ENCODE results near the gene FAM89B.

The FAM89B gene

DNA sequence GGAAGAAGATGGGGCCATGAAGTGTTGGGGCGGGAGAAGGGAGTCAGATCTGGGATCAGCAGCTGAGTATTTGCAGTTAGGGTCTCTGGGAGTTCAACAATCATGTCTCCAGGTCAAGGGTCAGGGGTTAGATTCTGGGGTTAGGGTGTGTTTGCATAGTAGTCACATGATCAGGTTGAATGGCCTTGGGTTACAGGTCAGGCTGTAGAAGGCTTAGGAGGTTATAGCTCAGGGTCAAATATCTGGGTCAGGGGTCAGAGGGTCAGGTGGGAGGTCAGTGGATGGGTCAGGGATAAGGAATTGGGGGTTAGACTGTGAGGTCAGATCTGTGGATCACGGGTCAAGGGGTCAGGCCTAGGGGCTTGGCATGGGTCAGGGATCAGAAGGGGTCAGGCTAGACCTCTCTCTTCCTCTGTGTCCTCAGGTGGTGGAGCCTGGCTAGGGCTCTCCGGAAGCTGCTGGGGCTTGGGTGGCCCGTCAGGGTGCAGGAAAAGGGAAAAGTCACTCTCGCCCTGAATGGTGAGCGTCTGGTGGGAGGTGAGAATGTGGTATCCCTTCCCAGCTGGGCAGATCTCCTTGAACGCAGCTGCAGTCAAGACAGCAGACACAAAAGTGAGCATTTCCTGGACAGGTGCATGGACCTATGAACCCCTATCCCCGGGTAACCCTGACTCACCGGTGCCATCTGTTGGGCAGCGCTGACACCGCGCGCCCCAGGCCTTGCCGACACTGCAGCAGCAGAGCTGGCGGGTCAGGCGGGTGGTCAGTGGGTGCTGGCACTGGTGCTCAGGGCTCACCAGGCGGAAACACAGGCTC lies 20.6 kb upstream of the FAM89B start:
- Histone ChIP-seq H3K4me3 (ENCODE audit: low read depth in 1 of 2, low read length in 2 of 2) (peak overlapping the region; percentile 31 to 41), H3K27ac (ENCODE audit: low read depth, low read length) (peak overlapping the region; percentile 77), H3K27me3 (ENCODE audit: control insufficient read depth in 1 of 2, insufficient read depth in 2 of 2, low read length in 2 of 2) (no peaks in the 10 kb centered on the region), H3K36me3 (ENCODE audit: control insufficient read depth in 1 of 2, insufficient read depth in 2 of 2, low read length in 2 of 2) (no peaks in the 10 kb centered on the region), H3K9me3 (ENCODE audit: control insufficient read depth in 1 of 2, low read length in 2 of 2) (no peaks in the 10 kb centered on the region), H3K4me1 (ENCODE audit: control insufficient read depth in 1 of 2, insufficient read depth in 2 of 2, low read length in 2 of 2) (peaks cover 24 to 36% of the 10 kb centered on the region in 2 donors), H3K9ac (ENCODE audit: low read depth in 1 of 2, low read length in 2 of 2) (peak overlapping the region; percentile 35 to 63)

DNA sequence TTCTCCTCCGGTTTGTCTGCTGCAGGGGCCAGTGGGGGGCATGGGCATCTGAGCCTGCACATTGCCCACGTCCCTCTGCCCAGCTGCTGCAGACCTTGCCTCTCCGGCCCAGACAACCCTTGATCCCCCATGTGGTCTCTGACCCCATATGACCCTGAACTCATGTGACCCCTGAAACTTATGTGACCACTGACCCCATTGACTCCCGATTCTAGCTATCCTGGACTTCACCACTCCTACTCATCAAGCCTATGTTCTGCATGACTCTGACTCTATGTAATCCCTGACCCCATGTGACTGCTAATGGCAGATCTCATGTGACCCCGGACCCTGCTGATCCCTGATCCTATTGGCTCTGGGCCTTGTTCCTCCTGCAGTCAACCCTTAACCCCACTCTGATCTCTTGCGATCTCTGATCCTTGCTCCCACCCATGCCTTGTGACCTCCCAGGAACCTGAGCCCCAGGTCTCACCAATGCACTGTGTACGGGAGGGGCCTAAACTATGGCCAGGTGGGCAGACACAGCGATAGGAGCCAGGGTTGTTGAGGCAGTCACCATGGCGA lies 19.9 kb upstream of the FAM89B start:
- H3K27ac ChIP-seq (ENCODE audit: low read depth, low read length): no peak overlapping the region
- peaks cover 29 to 36% of the 10 kb centered on the region in 2 donors for H3K4me1 ChIP-seq (ENCODE audit: control insufficient read depth in 1 of 2, insufficient read depth in 2 of 2, low read length in 2 of 2)
- H3K36me3 ChIP-seq (ENCODE audit: control insufficient read depth in 1 of 2, insufficient read depth in 2 of 2, low read length in 2 of 2): no peaks in the 10 kb centered on the region
- no peaks in the 10 kb centered on the region for H3K27me3 ChIP-seq (ENCODE audit: control insufficient read depth in 1 of 2, insufficient read depth in 2 of 2, low read length in 2 of 2)
- H3K9me3 ChIP-seq (ENCODE audit: control insufficient read depth in 1 of 2, low read length in 2 of 2): no peaks in the 10 kb centered on the region
- no peak overlapping the region for H3K9ac ChIP-seq (ENCODE audit: low read depth in 1 of 2, low read length in 2 of 2)
- H3K4me3 ChIP-seq (ENCODE audit: low read depth in 1 of 2, low read length in 2 of 2): no peak overlapping the region

DNA sequence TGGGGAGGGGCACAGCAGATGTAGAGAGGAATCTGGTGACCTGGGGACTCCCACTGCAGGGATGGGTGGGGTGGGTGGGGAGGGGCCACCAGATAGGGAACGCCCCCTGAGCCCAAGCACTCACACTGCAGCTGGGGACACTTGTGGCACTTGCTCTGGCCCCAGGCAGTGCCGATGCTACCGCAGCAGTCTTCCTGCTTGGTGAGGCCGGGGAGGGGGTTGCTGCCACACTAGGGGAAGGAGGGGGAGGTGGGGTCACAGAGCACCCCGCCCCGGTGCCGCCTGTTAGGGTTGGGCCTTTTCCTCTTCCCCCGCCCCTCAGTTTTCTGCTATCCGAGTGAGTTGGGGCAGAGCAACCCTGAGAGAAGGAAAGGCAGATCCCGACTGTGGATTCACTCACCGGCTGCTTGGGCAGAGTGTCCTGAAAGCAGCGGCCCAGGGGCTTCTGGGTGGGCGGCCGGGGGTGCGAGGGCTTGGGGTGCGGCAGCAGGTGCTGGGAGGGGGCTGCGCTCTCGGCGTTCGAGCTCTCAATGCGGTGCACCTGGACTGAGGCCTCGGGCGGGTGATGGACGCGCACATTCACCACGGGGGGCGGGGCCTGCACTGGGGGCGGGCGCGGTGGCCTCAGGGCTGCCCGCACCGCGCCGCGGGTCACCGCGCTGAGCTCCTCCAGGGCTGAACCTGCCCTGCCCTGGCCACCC lies 18.9 kb upstream of the FAM89B start:
- no peak overlapping the region for H3K9ac ChIP-seq (ENCODE audit: low read depth in 1 of 2, low read length in 2 of 2)
- no peaks in the 10 kb centered on the region for H3K36me3 ChIP-seq (ENCODE audit: control insufficient read depth in 1 of 2, insufficient read depth in 2 of 2, low read length in 2 of 2)
- no peak overlapping the region for H3K4me3 ChIP-seq (ENCODE audit: low read depth in 1 of 2, low read length in 2 of 2)
- H3K27me3 ChIP-seq (ENCODE audit: control insufficient read depth in 1 of 2, insufficient read depth in 2 of 2, low read length in 2 of 2): no peaks in the 10 kb centered on the region
- H3K9me3 ChIP-seq (ENCODE audit: control insufficient read depth in 1 of 2, low read length in 2 of 2): no peaks in the 10 kb centered on the region
- H3K27ac ChIP-seq (ENCODE audit: low read depth, low read length): no peak overlapping the region
- peaks cover 30 to 36% of the 10 kb centered on the region in 2 donors for H3K4me1 ChIP-seq (ENCODE audit: control insufficient read depth in 1 of 2, insufficient read depth in 2 of 2, low read length in 2 of 2)

DNA sequence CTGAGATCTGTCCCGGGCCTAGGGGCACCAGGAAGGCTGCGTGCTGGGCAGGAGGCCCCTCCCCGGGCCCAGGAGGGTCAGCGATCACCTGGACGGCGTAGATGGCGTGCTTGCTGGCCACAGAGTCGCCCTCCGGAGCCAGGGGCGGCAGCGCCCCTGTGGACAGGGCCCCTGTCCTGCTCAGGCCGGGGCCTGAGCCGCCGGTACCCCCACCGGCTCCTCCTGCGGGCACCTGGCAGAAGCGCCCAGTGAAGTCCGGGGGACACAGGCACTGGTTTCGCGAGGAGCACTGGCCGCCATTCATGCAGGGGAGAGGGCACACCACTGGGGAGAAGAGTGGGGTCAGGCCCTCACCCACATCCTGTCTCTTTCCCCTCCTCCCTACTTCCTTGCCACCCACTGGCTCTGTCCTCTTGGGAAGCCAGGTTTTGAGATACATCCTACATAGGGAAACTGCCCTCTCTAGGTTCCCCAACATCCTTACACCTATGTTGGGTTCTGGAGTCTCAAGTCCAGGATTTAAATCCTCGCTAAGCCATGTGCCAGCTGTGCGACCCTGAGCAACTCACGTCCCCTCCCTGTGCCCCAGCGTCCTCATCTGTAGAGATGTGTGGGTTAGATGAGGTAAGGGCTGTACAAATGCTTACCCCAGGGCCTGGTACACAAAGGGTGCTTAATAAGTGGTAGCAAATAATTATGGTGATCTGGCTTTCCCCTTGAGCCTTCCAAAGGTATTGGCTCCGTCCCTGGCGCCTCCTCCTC lies 18.1 kb upstream of the FAM89B start:
- no peaks in the 10 kb centered on the region for H3K27me3 ChIP-seq (ENCODE audit: control insufficient read depth in 1 of 2, insufficient read depth in 2 of 2, low read length in 2 of 2)
- H3K36me3 ChIP-seq (ENCODE audit: control insufficient read depth in 1 of 2, insufficient read depth in 2 of 2, low read length in 2 of 2): no peaks in the 10 kb centered on the region
- H3K27ac ChIP-seq (ENCODE audit: low read depth, low read length): no peak overlapping the region
- H3K9ac ChIP-seq (ENCODE audit: low read depth in 1 of 2, low read length in 2 of 2): no peak overlapping the region
- H3K4me3 ChIP-seq (ENCODE audit: low read depth in 1 of 2, low read length in 2 of 2): no peak overlapping the region
- no peaks in the 10 kb centered on the region for H3K9me3 ChIP-seq (ENCODE audit: control insufficient read depth in 1 of 2, low read length in 2 of 2)
- peaks cover 35 to 43% of the 10 kb centered on the region in 2 donors for H3K4me1 ChIP-seq (ENCODE audit: control insufficient read depth in 1 of 2, insufficient read depth in 2 of 2, low read length in 2 of 2)

DNA sequence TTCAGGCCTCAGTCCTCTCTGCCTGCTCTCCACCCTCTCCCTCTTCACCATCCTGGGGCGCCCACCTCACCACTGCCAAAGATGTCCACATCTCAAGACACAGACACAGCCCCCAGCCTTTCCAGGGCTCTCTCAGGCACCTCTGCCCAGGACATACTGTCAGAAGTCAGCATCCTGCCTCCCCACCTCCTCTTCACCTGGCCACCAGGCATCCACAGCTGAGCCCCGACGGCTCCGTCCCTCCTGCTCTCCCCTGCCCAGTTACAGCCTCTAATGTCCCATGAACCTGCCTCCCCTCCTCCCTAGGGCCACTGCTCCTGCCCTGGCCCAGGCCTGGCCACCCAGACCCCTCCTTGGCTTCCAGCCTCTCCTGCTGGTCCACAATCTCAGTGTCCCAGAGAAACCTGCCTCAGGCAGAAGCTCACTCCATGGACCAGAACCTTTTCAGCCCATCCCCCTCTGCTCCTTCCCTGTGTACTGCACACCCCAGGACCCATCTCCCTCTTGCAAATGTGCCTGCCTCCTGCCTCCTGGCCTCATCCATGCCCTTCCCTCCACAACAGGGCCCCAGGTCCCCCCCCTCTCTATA lies 17.4 kb upstream of the FAM89B start:
- Histone ChIP-seq H3K4me1 (ENCODE audit: control insufficient read depth in 1 of 2, insufficient read depth in 2 of 2, low read length in 2 of 2) (peaks cover 41 to 49% of the 10 kb centered on the region in 2 donors), H3K27ac (ENCODE audit: low read depth, low read length) (no peak overlapping the region), H3K27me3 (ENCODE audit: control insufficient read depth in 1 of 2, insufficient read depth in 2 of 2, low read length in 2 of 2) (no peaks in the 10 kb centered on the region), H3K9me3 (ENCODE audit: control insufficient read depth in 1 of 2, low read length in 2 of 2) (no peaks in the 10 kb centered on the region), H3K36me3 (ENCODE audit: control insufficient read depth in 1 of 2, insufficient read depth in 2 of 2, low read length in 2 of 2) (no peaks in the 10 kb centered on the region), H3K9ac (ENCODE audit: low read depth in 1 of 2, low read length in 2 of 2) (no peak overlapping the region), H3K4me3 (ENCODE audit: low read depth in 1 of 2, low read length in 2 of 2) (no peak overlapping the region)

DNA sequence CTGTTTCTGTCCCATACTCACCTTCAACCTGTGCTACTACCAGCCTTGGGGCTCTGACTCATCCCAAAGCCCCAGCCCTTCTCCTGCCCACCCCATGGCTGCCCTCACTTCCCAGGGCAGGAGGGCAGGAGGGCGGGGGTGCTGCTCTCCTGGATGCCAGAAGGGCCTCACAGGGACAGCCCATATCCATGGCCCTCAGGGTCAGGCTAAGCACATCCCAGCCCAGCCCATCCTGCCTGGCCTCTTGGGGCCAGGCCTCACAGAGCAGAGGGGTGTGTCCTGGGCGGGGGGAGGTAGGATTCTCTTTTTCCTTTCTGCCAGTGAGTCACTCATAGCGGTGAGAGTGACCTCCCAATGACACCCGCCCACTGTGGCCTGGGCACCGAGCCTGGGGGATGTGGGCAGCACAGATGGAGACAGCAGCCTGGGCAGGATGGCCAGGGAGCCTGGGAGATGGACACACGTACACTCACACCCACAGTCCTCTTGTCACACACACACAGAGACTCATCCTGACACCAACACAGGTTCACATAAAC lies 16.6 kb upstream of the FAM89B start:
- Histone ChIP-seq H3K9me3 (ENCODE audit: control insufficient read depth in 1 of 2, low read length in 2 of 2) (no peaks in the 10 kb centered on the region), H3K9ac (ENCODE audit: low read depth in 1 of 2, low read length in 2 of 2) (no peak overlapping the region), H3K36me3 (ENCODE audit: control insufficient read depth in 1 of 2, insufficient read depth in 2 of 2, low read length in 2 of 2) (no peaks in the 10 kb centered on the region), H3K4me3 (ENCODE audit: low read depth in 1 of 2, low read length in 2 of 2) (no peak overlapping the region), H3K27me3 (ENCODE audit: control insufficient read depth in 1 of 2, insufficient read depth in 2 of 2, low read length in 2 of 2) (no peaks in the 10 kb centered on the region), H3K4me1 (ENCODE audit: control insufficient read depth in 1 of 2, insufficient read depth in 2 of 2, low read length in 2 of 2) (peaks cover 50 to 57% of the 10 kb centered on the region in 2 donors), H3K27ac (ENCODE audit: low read depth, low read length) (no peak overlapping the region)

DNA sequence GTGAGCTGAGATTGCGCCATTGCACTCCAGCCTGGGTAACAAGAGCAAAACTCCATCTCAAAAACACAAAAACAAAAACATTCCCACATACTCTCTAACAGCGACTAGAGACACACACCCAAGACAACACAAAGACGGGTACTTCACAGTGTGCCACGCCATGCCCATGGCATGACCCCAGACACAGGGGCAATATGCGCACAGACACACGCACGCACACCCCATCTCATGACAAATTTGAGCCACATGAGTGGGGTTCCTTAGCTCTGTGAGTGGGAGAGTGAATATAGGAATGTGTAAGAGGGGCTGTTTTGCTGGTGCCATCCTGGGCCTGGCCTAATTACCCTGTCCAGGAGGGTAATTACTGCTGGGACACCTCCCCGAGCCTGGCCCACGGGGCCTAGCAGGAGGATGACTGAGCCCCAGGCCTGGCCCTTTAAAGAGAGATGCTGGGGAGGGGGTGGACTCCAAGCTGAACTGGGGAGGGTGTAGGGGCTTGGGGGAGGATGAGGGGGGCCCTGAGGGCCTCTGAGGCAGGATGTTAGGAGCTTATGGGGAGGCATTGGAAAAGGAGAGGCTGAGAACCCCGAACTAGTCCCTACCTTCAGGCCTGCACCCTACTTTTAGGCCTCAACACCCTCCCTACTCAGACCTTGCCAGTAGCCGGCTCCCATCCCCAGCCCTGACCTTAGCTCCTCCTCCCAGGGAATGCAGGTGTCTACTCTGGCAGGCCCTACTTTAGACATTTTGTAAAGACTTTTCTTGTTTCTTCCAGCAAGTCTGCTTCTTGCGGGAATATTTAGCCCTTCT lies 15.7 kb upstream of the FAM89B start:
- peak overlapping the region; percentile 26 to 54 for H3K4me3 ChIP-seq (ENCODE audit: low read depth in 1 of 2, low read length in 2 of 2)
- peaks cover 46 to 57% of the 10 kb centered on the region in 2 donors for H3K4me1 ChIP-seq (ENCODE audit: control insufficient read depth in 1 of 2, insufficient read depth in 2 of 2, low read length in 2 of 2)

DNA sequence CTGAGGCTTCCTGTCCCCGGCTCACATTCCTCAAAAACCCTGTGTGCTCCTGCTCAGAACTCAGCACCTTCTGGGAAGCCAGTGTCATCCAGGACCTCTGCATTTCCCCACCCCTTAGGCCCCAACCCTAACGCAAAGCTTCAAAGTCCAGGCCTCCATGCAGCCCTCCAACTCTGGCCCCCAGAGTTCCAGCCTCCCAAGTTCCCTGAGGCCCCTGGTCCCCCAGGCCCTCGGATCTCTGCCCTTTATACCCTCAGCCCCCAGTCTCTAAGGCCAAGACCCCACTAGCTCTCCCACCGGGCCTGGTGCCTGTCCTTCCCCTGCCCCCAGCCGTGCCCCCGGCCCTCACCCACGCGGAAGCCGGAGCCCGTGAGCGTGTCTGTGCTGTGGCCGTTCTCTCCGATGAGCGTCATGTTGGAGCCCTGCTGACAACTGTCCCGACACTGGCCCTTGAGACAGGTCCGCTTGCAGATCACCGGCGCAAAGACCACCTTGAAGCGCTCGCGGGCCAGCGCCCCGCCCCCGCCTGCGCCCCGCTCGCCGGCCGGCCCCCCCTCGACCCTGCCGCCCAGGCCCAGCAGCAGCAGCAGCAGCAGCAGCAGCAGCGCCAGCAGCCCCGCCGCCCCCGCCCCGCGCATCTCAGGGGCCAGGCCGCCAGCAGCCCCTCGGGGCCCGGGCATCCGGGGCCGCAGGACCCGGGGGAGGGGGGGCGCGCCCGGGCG lies 14.9 kb upstream of the FAM89B start:
- no peaks in the 10 kb centered on the region for H3K27me3 ChIP-seq (ENCODE audit: control insufficient read depth in 1 of 2, insufficient read depth in 2 of 2, low read length in 2 of 2)
- peak overlapping the region; percentile 8 to 11 for H3K9ac ChIP-seq (ENCODE audit: low read depth in 1 of 2, low read length in 2 of 2)
- H3K27ac ChIP-seq (ENCODE audit: low read depth, low read length): peak overlapping the region; percentile 49
- peaks cover 40 to 50% of the 10 kb centered on the region in 2 donors for H3K4me1 ChIP-seq (ENCODE audit: control insufficient read depth in 1 of 2, insufficient read depth in 2 of 2, low read length in 2 of 2)
- no peaks in the 10 kb centered on the region for H3K36me3 ChIP-seq (ENCODE audit: control insufficient read depth in 1 of 2, insufficient read depth in 2 of 2, low read length in 2 of 2)
- H3K4me3 ChIP-seq (ENCODE audit: low read depth in 1 of 2, low read length in 2 of 2): peak overlapping the region; percentile 26 to 54
- no peaks in the 10 kb centered on the region for H3K9me3 ChIP-seq (ENCODE audit: control insufficient read depth in 1 of 2, low read length in 2 of 2)

More for the DNA sequence above, 15.7 kb upstream of the FAM89B start:
- no peaks in the 10 kb centered on the region for H3K9me3 ChIP-seq (ENCODE audit: control insufficient read depth in 1 of 2, low read length in 2 of 2)
- no peaks in the 10 kb centered on the region for H3K27me3 ChIP-seq (ENCODE audit: control insufficient read depth in 1 of 2, insufficient read depth in 2 of 2, low read length in 2 of 2)
- H3K27ac ChIP-seq (ENCODE audit: low read depth, low read length): peak overlapping the region; percentile 49
- no peaks in the 10 kb centered on the region for H3K36me3 ChIP-seq (ENCODE audit: control insufficient read depth in 1 of 2, insufficient read depth in 2 of 2, low read length in 2 of 2)
- H3K9ac ChIP-seq (ENCODE audit: low read depth in 1 of 2, low read length in 2 of 2): peak overlapping the region; percentile 8 to 11
